Activated naive CD8-positive, alpha-beta T cell (primary cell): ENCODE data around the gene RAB7B.

Experiments
- H3K27ac Mint-ChIP-seq: one replicate; pipeline ENCODE4 v1.8.0; 2021; ENCODE audit warnings: mixed read lengths
- H3K27me3 Mint-ChIP-seq: one replicate; pipeline ENCODE4 v1.8.0; 2021; ENCODE audit warnings: mixed read lengths
- H3K36me3 Mint-ChIP-seq: one replicate; pipeline ENCODE4 v1.8.0; 2021; ENCODE audit warnings: mixed read lengths
- H3K4me1 Mint-ChIP-seq: one replicate; pipeline ENCODE4 v1.8.0; 2021; ENCODE audit warnings: low read depth, mixed read lengths
- H3K4me3 Mint-ChIP-seq: one replicate; pipeline ENCODE4 v1.8.0; 2021; ENCODE audit warnings: mild to moderate bottlenecking, mixed read lengths
- H3K9me3 Mint-ChIP-seq: one replicate; pipeline ENCODE4 v1.8.0; 2021; ENCODE audit warnings: low read depth, mixed read lengths

RAB7B gene

DNA sequence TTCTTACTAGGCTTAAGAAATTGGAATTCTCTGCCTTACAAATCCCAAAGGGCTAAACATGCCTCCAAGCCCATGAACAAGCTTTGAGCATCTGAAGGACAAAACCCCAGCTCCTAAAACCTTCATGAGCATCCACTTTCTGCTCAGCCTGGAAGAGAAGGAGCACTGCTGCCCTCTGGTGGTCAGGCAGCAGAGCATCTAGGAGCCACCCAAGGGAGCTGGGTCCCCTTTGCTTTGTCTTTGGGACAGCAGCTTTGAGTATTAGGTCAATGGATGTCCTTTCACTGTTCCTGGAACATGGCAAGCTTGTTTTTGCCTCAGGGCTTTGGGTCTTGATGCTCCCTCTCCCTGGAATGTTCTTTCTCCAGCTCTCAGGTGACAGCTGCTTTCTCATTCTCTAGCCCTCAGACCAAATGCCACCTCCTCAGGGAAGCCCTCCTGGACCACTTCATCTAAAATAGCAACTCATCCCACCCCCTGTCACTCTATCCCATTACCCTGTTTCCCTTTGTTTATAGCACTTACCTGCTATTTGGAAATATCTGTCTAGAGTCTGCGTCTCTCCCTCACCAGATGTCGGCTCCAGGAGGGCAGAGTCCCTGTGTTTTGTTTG is 25.7 kb downstream of the RAB7B start:
- no peak overlapping the region for H3K4me3 Mint-ChIP-seq
- H3K36me3 Mint-ChIP-seq, result no peaks in the 10 kb centered on the region
- H3K27me3 Mint-ChIP-seq, result peaks cover 2% of the 10 kb centered on the region
- H3K9me3 Mint-ChIP-seq, result no peaks in the 10 kb centered on the region
- H3K4me1 Mint-ChIP-seq, result no peaks in the 10 kb centered on the region
- no peak overlapping the region for H3K27ac Mint-ChIP-seq

DNA sequence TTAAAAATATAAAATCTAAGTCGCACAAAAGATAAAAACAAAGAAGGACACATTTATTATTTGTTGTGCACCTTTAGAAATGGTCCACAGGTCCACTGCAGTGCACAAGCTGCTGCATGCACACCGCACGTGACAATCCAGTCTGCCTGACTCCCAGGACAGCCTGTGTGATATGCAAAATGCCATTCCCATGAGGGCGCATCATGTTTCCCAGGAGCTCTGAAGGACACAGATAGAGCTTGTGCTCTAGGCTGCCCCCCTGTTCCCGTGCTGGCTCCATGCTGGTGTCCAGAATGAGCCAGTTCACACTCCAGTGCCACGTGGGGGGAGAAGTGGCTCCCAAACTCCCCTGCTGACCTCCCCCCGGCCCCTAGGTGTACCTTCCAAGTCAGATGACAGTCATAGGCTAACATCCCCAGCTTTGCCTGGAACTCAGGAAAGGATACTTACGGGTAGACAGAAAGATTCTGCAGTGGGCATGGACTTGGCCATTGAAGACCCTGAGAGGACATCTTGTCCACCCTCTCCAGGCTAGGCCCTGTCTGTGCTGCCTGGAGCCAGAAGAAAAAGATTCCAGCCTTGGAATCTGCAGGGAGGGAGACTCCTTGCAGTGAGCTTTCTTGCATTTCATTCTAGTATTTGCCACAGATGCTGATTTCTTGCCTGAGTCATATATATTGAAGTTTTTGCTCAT is 26.3 kb downstream of the RAB7B start:
- Mint-ChIP-seq H3K4me3 (no peak overlapping the region), H3K27ac (no peak overlapping the region), H3K36me3 (no peaks in the 10 kb centered on the region), H3K9me3 (no peaks in the 10 kb centered on the region), H3K27me3 (peaks cover 2% of the 10 kb centered on the region), H3K4me1 (no peaks in the 10 kb centered on the region)

DNA sequence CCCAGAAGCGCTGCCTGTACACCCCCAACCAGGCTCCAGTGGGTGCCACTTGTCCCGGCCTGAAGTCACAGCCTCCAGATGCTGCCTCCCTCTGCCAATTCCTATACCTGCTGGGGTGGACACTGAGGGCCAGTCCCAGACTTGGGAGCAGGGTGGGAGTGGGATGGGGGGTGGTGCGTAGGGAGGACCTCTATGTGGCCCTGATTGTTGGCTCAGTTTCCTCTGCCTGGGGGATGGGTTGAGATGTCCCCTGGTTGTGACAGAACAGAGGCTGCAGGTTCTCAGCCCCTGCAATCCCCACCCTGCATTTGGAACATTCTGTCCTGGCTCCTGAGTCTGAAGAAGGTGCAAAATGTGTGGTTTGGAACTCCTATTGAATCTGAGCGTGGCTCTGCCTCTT is 27.2 kb downstream of the RAB7B start:
- Mint-ChIP-seq H3K27ac (no peak overlapping the region), H3K4me3 (no peak overlapping the region), H3K36me3 (no peaks in the 10 kb centered on the region), H3K27me3 (peaks cover 2% of the 10 kb centered on the region), H3K9me3 (no peaks in the 10 kb centered on the region), H3K4me1 (no peaks in the 10 kb centered on the region)

DNA sequence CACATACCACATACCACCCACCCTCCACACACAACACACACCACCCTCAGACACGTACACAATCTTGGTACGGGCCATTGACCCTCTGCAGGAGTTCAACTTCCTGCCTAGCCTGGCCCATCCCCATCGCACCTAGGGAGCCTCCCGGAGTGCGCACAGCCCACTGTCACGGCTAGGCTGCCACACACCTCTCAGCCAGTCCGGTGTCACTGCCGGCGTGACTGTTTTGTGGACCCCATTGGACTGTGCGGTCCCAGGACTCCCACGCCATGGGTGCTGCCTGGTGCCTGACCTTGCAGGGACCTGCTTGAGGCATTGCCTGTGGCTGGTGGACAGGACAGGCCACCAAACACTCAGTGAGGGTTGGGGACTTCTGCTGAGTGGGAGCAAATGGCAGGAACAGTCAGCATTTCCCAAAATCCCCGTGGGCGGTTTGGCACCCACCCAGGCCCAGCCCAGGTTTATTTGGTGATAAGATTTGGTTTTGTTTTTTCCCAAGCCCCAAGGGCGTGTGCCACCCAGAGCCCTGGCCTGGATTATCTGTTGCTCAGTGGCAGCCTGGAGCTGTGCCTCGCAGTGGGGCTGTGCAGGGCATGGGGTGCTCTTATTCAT is 27.7 kb downstream of the RAB7B start:
- no peak overlapping the region for H3K27ac Mint-ChIP-seq
- H3K36me3 Mint-ChIP-seq, result no peaks in the 10 kb centered on the region
- H3K4me1 Mint-ChIP-seq, result no peaks in the 10 kb centered on the region
- H3K4me3 Mint-ChIP-seq, result no peak overlapping the region
- no peaks in the 10 kb centered on the region for H3K9me3 Mint-ChIP-seq
- H3K27me3 Mint-ChIP-seq, result peaks cover 2% of the 10 kb centered on the region

DNA sequence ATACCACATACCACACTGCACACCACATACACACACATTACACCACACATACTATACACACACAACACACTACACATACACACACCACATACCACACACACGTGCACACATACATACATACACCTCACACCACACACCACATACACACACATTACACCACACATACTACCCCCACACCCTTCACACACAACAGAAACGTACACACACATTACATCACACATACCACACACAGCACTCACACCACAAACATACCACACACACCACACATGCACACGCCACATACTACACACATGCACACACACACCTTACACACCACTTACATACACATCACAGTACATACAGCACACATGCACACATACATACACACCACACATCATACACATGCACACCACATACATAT is 28.5 kb downstream of the RAB7B start:
- no peak overlapping the region for H3K27ac Mint-ChIP-seq
- H3K27me3 Mint-ChIP-seq, result peaks cover 2% of the 10 kb centered on the region
- H3K4me3 Mint-ChIP-seq, result no peak overlapping the region
- H3K36me3 Mint-ChIP-seq, result no peaks in the 10 kb centered on the region
- H3K4me1 Mint-ChIP-seq, result no peaks in the 10 kb centered on the region
- no peaks in the 10 kb centered on the region for H3K9me3 Mint-ChIP-seq

DNA sequence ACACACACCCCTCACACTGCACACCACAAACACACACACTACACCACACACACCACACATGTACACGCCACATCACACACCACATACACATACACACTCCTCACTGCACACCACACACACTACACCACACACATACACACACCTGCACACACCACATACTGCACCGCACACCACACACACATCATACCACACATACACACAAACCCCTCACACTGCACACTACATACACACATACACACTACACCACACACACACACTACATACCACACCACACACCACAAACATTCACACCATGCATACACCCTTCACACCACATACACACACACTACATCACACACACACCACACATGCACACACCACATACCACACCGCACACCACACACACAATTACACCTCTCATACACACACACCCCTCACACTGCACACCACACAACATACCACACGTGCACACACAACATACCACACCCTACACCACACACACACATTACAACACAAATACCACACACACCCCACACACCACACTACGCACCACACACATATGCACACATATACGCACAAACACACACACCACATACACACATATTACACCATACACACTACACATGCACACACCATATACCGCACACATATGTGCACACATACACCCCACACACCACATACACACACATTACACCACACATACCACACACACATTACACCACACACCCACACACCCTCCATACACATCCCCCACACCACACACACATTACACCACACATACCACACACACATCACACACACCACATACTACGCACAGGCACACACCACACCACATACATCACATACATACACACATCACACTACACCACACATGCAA is 29.6 kb downstream of the RAB7B start:
- no peak overlapping the region for H3K4me3 Mint-ChIP-seq

DNA sequence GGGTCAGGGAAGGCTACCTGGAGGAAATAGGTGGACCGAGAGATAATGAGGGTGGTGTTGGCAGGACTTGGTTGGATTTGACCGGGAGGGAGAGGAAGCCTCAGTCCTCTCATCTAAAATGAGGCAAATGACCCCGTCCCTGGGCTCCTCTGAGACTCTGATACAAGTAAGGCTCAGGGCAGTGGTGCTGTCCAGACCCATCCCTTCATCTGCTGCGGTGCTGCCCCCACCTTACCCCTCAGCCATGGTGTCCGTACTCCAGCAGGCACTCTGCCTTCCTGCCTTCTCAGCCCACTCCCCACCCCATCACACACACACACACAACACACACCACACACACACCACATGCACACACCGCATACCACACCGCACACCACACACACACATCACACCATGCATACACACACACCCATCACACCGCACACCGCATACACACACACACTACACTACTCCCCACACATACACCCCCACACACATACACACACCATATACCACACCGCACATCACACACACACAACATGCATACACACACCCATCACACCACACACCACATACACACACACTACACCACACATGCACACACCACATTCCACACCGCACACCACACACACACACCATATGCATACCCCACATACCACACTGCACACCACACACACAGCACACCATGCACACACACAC is 30.6 kb downstream of the RAB7B start:
- Mint-ChIP-seq H3K4me3 (no peak overlapping the region), H3K36me3 (no peaks in the 10 kb centered on the region), H3K27ac (no peak overlapping the region), H3K9me3 (no peaks in the 10 kb centered on the region), H3K4me1 (no peaks in the 10 kb centered on the region), H3K27me3 (peaks cover 2% of the 10 kb centered on the region)

More for the DNA sequence above, 29.6 kb downstream of the RAB7B start:
- H3K27ac Mint-ChIP-seq, result no peak overlapping the region
- H3K4me1 Mint-ChIP-seq, result no peaks in the 10 kb centered on the region
- H3K9me3 Mint-ChIP-seq, result no peaks in the 10 kb centered on the region
- H3K36me3 Mint-ChIP-seq, result no peaks in the 10 kb centered on the region
- H3K27me3 Mint-ChIP-seq, result peaks cover 2% of the 10 kb centered on the region

DNA sequence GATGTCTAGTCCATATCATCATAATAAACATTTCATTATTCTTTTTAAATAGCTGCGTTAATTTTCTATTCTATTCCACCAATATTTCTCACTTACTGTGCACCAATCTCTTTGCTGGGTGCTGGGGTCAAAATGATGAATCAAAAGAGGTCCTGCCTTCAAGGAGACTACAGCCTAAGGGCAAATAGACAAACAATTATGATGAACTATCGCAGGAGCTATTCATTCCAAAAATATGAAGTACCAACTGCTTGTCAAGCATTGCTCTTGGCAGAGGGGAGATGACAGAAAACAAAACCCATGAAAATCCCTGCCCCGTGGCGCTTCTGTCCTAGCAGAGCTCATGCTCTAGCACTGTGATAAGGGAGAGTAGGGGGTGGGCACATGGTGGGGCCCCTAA is 31.1 kb downstream of the RAB7B start:
- no peak overlapping the region for H3K4me3 Mint-ChIP-seq
- H3K27me3 Mint-ChIP-seq, result no peaks in the 10 kb centered on the region
- no peaks in the 10 kb centered on the region for H3K4me1 Mint-ChIP-seq
- H3K27ac Mint-ChIP-seq, result no peak overlapping the region
- no peaks in the 10 kb centered on the region for H3K9me3 Mint-ChIP-seq
- H3K36me3 Mint-ChIP-seq, result no peaks in the 10 kb centered on the region

DNA sequence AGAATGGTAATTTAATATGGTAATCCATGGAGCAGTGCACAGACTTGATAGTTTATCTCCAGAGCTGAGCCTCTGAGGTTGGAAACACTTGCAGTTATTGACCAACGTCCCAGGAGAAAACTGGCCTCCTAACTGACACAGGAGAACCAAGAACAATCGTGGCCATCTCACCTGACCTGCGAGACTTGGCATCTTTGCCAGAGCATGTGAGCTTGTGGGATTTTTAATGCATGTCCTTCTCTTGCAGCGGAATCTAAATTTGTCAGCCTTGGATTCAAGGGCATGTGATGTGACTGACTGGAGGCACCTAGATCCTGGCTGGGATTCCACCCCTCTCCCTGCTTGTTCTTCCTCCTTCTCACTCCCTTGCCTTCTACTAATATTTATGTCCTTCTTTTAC is 32.1 kb downstream of the RAB7B start:
- H3K27me3 Mint-ChIP-seq, result no peaks in the 10 kb centered on the region
- H3K4me3 Mint-ChIP-seq, result no peak overlapping the region
- H3K27ac Mint-ChIP-seq, result no peak overlapping the region
- H3K9me3 Mint-ChIP-seq, result no peaks in the 10 kb centered on the region
- no peaks in the 10 kb centered on the region for H3K4me1 Mint-ChIP-seq
- H3K36me3 Mint-ChIP-seq, result no peaks in the 10 kb centered on the region

DNA sequence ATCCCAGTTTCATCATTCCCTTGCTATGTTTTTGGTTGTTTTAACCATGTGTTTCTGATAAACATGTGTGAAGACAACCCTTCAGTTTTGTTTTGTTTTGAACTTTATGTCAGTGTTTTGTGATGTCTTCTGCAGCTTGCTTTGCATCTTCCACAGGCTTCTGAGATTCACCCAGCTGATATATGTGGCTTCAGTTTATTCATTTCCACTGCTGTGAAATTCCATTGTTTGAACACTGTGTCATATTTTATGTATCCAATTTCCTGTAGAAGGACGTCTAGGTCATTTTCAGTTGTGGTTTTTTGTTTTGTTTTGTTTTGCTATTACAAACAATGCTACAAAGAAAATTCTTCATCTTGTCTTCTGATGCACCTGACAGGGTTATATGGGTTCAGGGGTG is 32.7 kb downstream of the RAB7B start:
- H3K9me3 Mint-ChIP-seq, result no peaks in the 10 kb centered on the region
- no peaks in the 10 kb centered on the region for H3K27me3 Mint-ChIP-seq
- no peaks in the 10 kb centered on the region for H3K4me1 Mint-ChIP-seq
- H3K27ac Mint-ChIP-seq, result no peak overlapping the region
- no peaks in the 10 kb centered on the region for H3K36me3 Mint-ChIP-seq
- H3K4me3 Mint-ChIP-seq, result no peak overlapping the region

DNA sequence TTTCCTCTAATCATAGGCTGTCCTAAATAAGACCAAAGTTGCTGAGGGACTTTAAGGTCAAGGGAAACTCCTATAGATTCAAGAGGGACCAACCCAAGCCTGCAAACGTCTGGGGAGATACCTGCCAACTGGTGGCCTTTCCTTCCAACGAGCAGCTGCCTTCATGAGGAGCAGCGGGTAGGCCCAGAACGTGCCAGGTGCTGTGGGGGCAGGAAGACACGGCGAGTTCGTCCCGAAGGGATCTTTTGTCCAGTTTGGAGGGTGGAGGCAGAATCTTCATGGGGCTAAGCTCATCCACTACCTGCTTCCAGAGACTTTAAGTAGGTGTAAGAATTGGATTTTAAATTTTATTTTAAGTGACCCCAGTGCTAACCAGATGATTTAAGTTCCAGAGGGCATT is 34.0 kb downstream of the RAB7B start:
- Mint-ChIP-seq H3K9me3 (no peaks in the 10 kb centered on the region), H3K27me3 (no peaks in the 10 kb centered on the region), H3K4me1 (no peaks in the 10 kb centered on the region), H3K4me3 (no peak overlapping the region), H3K27ac (no peak overlapping the region), H3K36me3 (peaks cover 2% of the 10 kb centered on the region)

DNA sequence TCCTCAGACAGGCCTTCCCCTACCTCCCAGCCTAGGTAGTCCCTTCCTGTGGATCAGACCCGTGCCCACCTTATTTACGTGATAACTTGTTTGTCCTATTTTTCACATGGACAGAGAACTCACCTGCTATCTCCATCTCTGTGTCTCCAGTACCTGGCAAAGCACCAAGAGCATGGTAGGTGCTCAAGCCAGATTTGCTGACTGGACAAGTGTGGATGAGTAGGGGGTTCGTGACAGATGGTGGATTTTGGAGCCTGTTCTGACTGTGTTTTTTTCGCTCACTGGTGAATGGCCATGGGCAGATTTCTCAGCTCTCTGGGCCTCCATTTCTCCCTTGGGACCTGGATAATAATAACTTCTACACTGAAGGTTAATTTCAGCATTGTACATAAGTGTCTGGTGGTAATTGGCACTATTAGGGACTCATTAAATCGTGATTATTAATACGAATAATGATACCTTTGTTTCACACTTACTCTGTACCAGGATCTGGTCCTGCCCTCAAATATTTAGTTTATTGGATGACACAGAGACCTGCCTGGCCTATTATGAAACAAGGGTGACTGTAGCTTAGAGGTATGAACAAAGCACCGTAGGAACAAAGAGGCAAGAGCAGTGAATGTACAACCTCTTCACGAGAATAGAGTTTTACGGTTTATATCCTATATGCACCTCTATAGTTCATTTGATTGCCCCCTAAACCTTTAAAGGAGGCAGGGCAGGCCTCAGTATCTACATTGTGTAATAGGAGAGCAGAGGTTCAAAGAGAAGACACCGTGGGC is 35.5 kb downstream of the RAB7B start:
- Mint-ChIP-seq H3K9me3 (no peaks in the 10 kb centered on the region), H3K4me3 (no peak overlapping the region), H3K4me1 (no peaks in the 10 kb centered on the region), H3K27ac (no peak overlapping the region), H3K36me3 (peaks cover 2% of the 10 kb centered on the region), H3K27me3 (no peaks in the 10 kb centered on the region)

DNA sequence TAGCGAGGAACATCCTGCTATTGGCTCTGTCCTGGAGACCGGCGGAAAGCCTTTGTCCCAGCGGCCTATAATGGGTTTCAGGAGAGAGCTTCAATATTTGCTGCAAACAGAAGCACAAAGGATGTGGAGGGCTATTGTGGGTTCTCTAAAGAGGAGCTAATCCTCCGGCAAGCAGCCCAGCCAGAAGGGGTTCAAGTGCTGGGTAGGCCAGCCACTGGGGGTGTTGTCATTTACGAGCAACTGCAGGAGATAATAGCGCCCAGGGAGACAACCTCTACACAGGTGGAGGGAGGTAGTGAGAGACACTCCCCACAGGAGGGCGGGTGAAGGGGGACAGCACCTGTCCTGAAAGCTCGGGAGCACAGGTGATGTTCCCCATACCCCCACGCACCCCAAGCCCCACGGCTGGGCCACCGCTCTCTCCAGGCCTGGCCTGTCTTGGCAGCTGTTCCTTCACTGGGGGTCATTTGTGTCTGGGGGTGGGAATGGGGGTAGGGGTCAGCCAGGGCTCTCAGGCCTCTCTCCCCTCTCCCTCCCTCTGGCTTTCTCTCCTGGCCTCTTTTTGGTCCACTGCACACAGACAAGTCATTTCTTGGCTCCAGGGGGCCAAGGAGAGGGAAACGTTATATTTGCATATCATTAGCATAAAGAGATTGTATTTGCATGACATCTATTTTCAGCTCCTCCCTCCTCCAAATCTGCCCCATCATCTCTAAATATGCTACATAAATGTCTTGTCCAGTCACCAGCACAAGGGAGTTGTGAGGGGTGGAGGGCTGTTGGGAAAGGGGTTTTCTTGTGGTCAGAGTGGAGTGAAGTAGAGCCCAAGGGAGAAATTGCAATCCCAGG is 37.9 kb downstream of the RAB7B start:
- peaks cover 2% of the 10 kb centered on the region for H3K36me3 Mint-ChIP-seq
- H3K4me1 Mint-ChIP-seq, result no peaks in the 10 kb centered on the region
- no peak overlapping the region for H3K27ac Mint-ChIP-seq
- H3K27me3 Mint-ChIP-seq, result peaks cover 2% of the 10 kb centered on the region
- no peak overlapping the region for H3K4me3 Mint-ChIP-seq
- H3K9me3 Mint-ChIP-seq, result no peaks in the 10 kb centered on the region
